ENCODE measurements around the gene PSMD12. TPM values are rescaled to one million over a fixed set of nuclear protein-coding genes. Genes with fewer than 3 reads are reported as not detected.
A peak's percentile ranks its signal among the peaks of the same experiment; 100 is the strongest.

The PSMD12 gene
- total and polyA plus RNA-seq, 2 donors (not counting 1 experiment from before 2014, with no cell fraction given), result 21.3 to 66.2 TPM

- H3K4me2 ChIP-seq (ENCODE audit: extremely low read depth, insufficient read depth, low read length), result no peak overlapping the region
- no peaks in the 10 kb centered on the region for H3K9me3 ChIP-seq (ENCODE audit: control insufficient read depth, insufficient read depth, low read depth, low read length)
- H2AFZ ChIP-seq (ENCODE audit: low read length), result no peak overlapping the region
- H3K79me2 ChIP-seq (ENCODE audit: control insufficient read depth, insufficient read depth, low read length), result peaks cover 90% of the 10 kb centered on the region
- H3K27ac ChIP-seq (ENCODE audit: insufficient read depth, low read length), result no peak overlapping the region
- no peaks in the 10 kb centered on the region for H3K36me3 ChIP-seq (ENCODE audit: control insufficient read depth, insufficient read depth, low read length)
- DNase-seq (ENCODE audit: low read depth in 2 of 2), result no peak
- peaks cover 17% of the 10 kb centered on the region for H3K4me1 ChIP-seq (ENCODE audit: control insufficient read depth, extremely low read depth, insufficient read depth, low read length)
- H3K27me3 ChIP-seq (ENCODE audit: control insufficient read depth, insufficient read depth, low read length), result no peaks in the 10 kb centered on the region
- H3K4me3 ChIP-seq (replicated peaks in 1 of 4; ENCODE audit: control extremely low read depth in 1 of 4, insufficient read depth in 1 of 4, low read depth in 3 of 4, low read length in 4 of 4), result no peak overlapping the region
- no peaks in the 10 kb centered on the region for H4K20me1 ChIP-seq (ENCODE audit: control insufficient read depth, extremely low read depth, insufficient read depth, low read length)
- TF ChIP-seq CTCF (conservative IDR thresholded peaks at IDR 0.05 in 1 of 2, IDR thresholded peaks at IDR 0.05 in 1 of 2; ENCODE audit: low read depth in 1 of 2, low read length in 2 of 2), result no peak
- no peak for TF ChIP-seq EZH2 (IDR thresholded peaks at IDR 0.05; ENCODE audit: low read length, missing control alignments)
- H3K9ac ChIP-seq (ENCODE audit: insufficient read depth, low read length), result no peak overlapping the region
Observed at GRCh38 chr17:67362173-67362572, 4.2 kb downstream of the PSMD12 start.

GRCh38 chr17:67360880-67361279 lies 5.5 kb downstream of the PSMD12 start:
- TF ChIP-seq EZH2 (IDR thresholded peaks at IDR 0.05; ENCODE audit: low read length, missing control alignments), result no peak
- no peak for TF ChIP-seq CTCF (conservative IDR thresholded peaks at IDR 0.05 in 1 of 2, IDR thresholded peaks at IDR 0.05 in 1 of 2; ENCODE audit: low read depth in 1 of 2, low read length in 2 of 2)
- Histone ChIP-seq H2AFZ (ENCODE audit: low read length) (no peak overlapping the region), H3K79me2 (ENCODE audit: control insufficient read depth, insufficient read depth, low read length) (peaks cover 85% of the 10 kb centered on the region), H3K27ac (ENCODE audit: insufficient read depth, low read length) (no peak overlapping the region), H4K20me1 (ENCODE audit: control insufficient read depth, extremely low read depth, insufficient read depth, low read length) (no peaks in the 10 kb centered on the region), H3K4me1 (ENCODE audit: control insufficient read depth, extremely low read depth, insufficient read depth, low read length) (peaks cover 17% of the 10 kb centered on the region), H3K4me3 (replicated peaks in 1 of 4; ENCODE audit: control extremely low read depth in 1 of 4, insufficient read depth in 1 of 4, low read depth in 3 of 4, low read length in 4 of 4) (no peak overlapping the region), H3K27me3 (ENCODE audit: control insufficient read depth, insufficient read depth, low read length) (no peaks in the 10 kb centered on the region), H3K36me3 (ENCODE audit: control insufficient read depth, insufficient read depth, low read length) (peaks cover 2% of the 10 kb centered on the region), H3K9ac (ENCODE audit: insufficient read depth, low read length) (no peak overlapping the region), H3K9me3 (ENCODE audit: control insufficient read depth, insufficient read depth, low read depth, low read length) (no peaks in the 10 kb centered on the region), H3K4me2 (ENCODE audit: extremely low read depth, insufficient read depth, low read length) (no peak overlapping the region)
- DNase-seq (ENCODE audit: low read depth in 2 of 2), result no peak

GRCh38 chr17:67359960-67360791 lies 6.2 kb downstream of the PSMD12 start:
- DNase-seq (ENCODE audit: low read depth in 2 of 2), result peak; percentile 30 to 45
- Histone ChIP-seq H3K4me2 (ENCODE audit: extremely low read depth, insufficient read depth, low read length) (no peak overlapping the region), H3K9ac (ENCODE audit: insufficient read depth, low read length) (no peak overlapping the region), H3K27me3 (ENCODE audit: control insufficient read depth, insufficient read depth, low read length) (no peaks in the 10 kb centered on the region), H3K4me1 (ENCODE audit: control insufficient read depth, extremely low read depth, insufficient read depth, low read length) (peaks cover 13% of the 10 kb centered on the region), H3K9me3 (ENCODE audit: control insufficient read depth, insufficient read depth, low read depth, low read length) (no peaks in the 10 kb centered on the region), H2AFZ (ENCODE audit: low read length) (no peak overlapping the region), H4K20me1 (ENCODE audit: control insufficient read depth, extremely low read depth, insufficient read depth, low read length) (no peaks in the 10 kb centered on the region), H3K36me3 (ENCODE audit: control insufficient read depth, insufficient read depth, low read length) (peaks cover 4% of the 10 kb centered on the region), H3K4me3 (replicated peaks in 1 of 4; ENCODE audit: control extremely low read depth in 1 of 4, insufficient read depth in 1 of 4, low read depth in 3 of 4, low read length in 4 of 4) (no peak overlapping the region), H3K27ac (ENCODE audit: insufficient read depth, low read length) (no peak overlapping the region), H3K79me2 (ENCODE audit: control insufficient read depth, insufficient read depth, low read length) (peaks cover 78% of the 10 kb centered on the region)
- TF ChIP-seq EZH2 (IDR thresholded peaks at IDR 0.05; ENCODE audit: low read length, missing control alignments), result no peak
- peak; percentile 30 to 46 for TF ChIP-seq CTCF (conservative IDR thresholded peaks at IDR 0.05 in 1 of 2, IDR thresholded peaks at IDR 0.05 in 1 of 2; ENCODE audit: low read depth in 1 of 2, low read length in 2 of 2)

All from fibroblast of lung (primary cell).